SK-N-SH (cell line): ENCODE data around the gene SMYD3.

Experiments
- CHD2 ChIP-seq: fragments of 150-350 bp; IDR thresholded peaks from 2 replicates; pipeline ENCODE4 v1.6.1; 2018; ENCODE audit warnings: low read length; ENCODE audit not compliant: partially characterized antibody
- EZH2phosphoT487 ChIP-seq: fragments of 200-600 bp; sonication (generic); IDR thresholded peaks from 2 replicates; pipeline ENCODE4 v1.6.1; 2017; ENCODE audit warnings: low read depth, mixed run types, mild to moderate bottlenecking, antibody characterized with exemption, moderate library complexity, borderline replicate concordance
- MEF2A ChIP-seq: IDR thresholded peaks from 2 replicates; pipeline ENCODE4 v1.4.0; 2012; ENCODE audit warnings: low read depth, borderline replicate concordance
- MXI1 ChIP-seq: IDR thresholded peaks from 2 replicates; pipeline ENCODE4 v1.6.1; 2012; ENCODE audit warnings: mild to moderate bottlenecking, low read depth, low read length, improper control_type of control experiment
- NFIC ChIP-seq: IDR thresholded peaks from 2 replicates; pipeline ENCODE4 v1.4.0; 2012; ENCODE audit warnings: borderline replicate concordance
- POLR2AphosphoS5 ChIP-seq: IDR thresholded peaks from 2 replicates; pipeline ENCODE4 v1.6.1; 2012; ENCODE audit warnings: low read depth, low read length
- RCOR1 ChIP-seq: fragments of 150-350 bp; IDR thresholded peaks from 2 replicates; pipeline ENCODE4 v1.6.1; 2017; ENCODE audit warnings: antibody characterized with exemption, low read length
- SMC3 ChIP-seq: IDR thresholded peaks from 2 replicates; pipeline ENCODE4 v1.6.1; 2012; ENCODE audit warnings: low read depth, low read length, improper control_type of control experiment
- TEAD4 ChIP-seq: IDR thresholded peaks from 2 replicates; pipeline ENCODE4 v1.4.0; 2012; ENCODE audit warnings: mild to moderate bottlenecking, borderline replicate concordance; ENCODE audit not compliant: insufficient read depth
- TF ChIP-seq, protein P1 (sequence below): fragments of 150-350 bp; IDR thresholded peaks from 2 replicates; pipeline ENCODE4 v1.6.1; 2017; ENCODE audit warnings: antibody characterized with exemption, low read length, low read depth, borderline replicate concordance
- TF ChIP-seq, protein P2 (sequence below): fragments of 200-600 bp; sonication (generic); IDR thresholded peaks from 2 replicates; pipeline ENCODE4 v1.6.1; 2017; ENCODE audit warnings: antibody characterized with exemption, mild to moderate bottlenecking, moderate library complexity

DNA sequence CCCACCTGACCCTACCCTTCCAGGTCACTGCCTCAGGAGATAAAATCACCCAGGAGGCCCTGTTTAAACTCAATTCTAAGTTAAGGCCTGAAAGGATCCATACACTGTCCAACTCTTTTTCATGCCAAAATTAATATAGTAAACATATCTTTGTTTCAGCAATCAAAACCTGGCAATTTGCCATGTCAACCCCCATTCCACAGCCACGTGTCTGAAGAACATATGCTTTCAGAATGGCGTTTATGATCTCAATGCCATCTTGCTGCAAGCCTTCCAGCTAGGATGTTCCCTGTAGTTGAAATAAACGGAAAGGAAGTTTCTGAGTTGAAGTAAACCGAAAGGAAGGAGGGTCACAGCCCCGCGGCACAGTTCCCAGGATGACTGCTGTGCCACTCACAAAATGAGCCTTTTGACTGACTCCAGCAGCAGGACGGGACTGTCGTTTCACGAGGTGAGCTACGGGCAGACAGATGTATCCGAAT lies 472.0 kb downstream of the SMYD3 start:
- TF ChIP-seq POLR2AphosphoS5 (no peak), CHD2 (peak; percentile 41), MXI1 (peak; percentile 92), NFIC (peak; percentile 40; the same call in 1 of the 2 replicates), MEF2A (no peak), EZH2phosphoT487 (no peak), TEAD4 (no peak), SMC3 (no peak), RCOR1 (no peak)
- TF ChIP-seq, protein P1, sequence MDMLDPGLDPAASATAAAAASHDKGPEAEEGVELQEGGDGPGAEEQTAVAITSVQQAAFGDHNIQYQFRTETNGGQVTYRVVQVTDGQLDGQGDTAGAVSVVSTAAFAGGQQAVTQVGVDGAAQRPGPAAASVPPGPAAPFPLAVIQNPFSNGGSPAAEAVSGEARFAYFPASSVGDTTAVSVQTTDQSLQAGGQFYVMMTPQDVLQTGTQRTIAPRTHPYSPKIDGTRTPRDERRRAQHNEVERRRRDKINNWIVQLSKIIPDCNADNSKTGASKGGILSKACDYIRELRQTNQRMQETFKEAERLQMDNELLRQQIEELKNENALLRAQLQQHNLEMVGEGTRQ: no peak
- TF ChIP-seq, protein P2, sequence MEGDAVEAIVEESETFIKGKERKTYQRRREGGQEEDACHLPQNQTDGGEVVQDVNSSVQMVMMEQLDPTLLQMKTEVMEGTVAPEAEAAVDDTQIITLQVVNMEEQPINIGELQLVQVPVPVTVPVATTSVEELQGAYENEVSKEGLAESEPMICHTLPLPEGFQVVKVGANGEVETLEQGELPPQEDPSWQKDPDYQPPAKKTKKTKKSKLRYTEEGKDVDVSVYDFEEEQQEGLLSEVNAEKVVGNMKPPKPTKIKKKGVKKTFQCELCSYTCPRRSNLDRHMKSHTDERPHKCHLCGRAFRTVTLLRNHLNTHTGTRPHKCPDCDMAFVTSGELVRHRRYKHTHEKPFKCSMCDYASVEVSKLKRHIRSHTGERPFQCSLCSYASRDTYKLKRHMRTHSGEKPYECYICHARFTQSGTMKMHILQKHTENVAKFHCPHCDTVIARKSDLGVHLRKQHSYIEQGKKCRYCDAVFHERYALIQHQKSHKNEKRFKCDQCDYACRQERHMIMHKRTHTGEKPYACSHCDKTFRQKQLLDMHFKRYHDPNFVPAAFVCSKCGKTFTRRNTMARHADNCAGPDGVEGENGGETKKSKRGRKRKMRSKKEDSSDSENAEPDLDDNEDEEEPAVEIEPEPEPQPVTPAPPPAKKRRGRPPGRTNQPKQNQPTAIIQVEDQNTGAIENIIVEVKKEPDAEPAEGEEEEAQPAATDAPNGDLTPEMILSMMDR: no peak
